WTC11 (cell line): ENCODE results near the gene CAPN2. TPM values are rescaled to one million over a fixed set of nuclear protein-coding genes. Genes with fewer than 3 reads are reported as not detected.

Source experiments
- ATAC-seq: fragments of 200-7000 bp; cut with Tn5 transposase; 2 replicates; pipeline ENCODE4 v1.10.0; 2021; ENCODE audit warnings: mild to moderate bottlenecking, moderate library complexity
- CTCF ChIA-PET: fragments of 300-600 bp; sonication (Branson Sonifier 250); formaldehyde crosslinking; loops from one replicate; lab custom pipeline; 2021; ENCODE audit warnings: antibody characterized with exemption; lab: Charles Lee
- POLR2A ChIA-PET: fragments of 350-600 bp; sonication (Branson Sonifier 250); formaldehyde crosslinking; loops from one replicate; lab custom pipeline; 2021; ENCODE audit warnings: antibody characterized with exemption; lab: Charles Lee
- DNase-seq: peaks from one replicate; pipeline ENCODE4 v3.0.0; 2021; ENCODE audit warnings: low spot score
- H3K27ac Mint-ChIP-seq: 2 replicates; pipeline ENCODE4 v1.8.0; 2021; ENCODE audit warnings: mixed read lengths
- H3K27me3 Mint-ChIP-seq: 2 replicates; pipeline ENCODE4 v1.8.0; 2021; ENCODE audit warnings: low read depth, mild to moderate bottlenecking, moderate library complexity, mixed read lengths
- H3K36me3 Mint-ChIP-seq: 2 replicates; pipeline ENCODE4 v1.8.0; 2021; ENCODE audit warnings: mixed read lengths
- H3K4me1 Mint-ChIP-seq: 2 replicates; pipeline ENCODE4 v1.8.0; 2022; ENCODE audit warnings: mixed read lengths
- H3K4me3 Mint-ChIP-seq: 2 replicates; pipeline ENCODE4 v1.8.0; 2021; ENCODE audit warnings: mild to moderate bottlenecking, moderate library complexity, mixed read lengths
- H3K9me3 Mint-ChIP-seq: 2 replicates; pipeline ENCODE4 v1.8.0; 2021; ENCODE audit warnings: mixed read lengths
- E2F5 ChIP-seq: sonication (generic); formaldehyde crosslinking; IDR thresholded peaks from 2 replicates; pipeline ENCODE4 v1.8.1; 2022; ENCODE audit warnings: mild to moderate bottlenecking, moderate library complexity, missing genetic modification reagents
- ELF4 ChIP-seq: sonication (generic); formaldehyde crosslinking; IDR thresholded peaks from 2 replicates; pipeline ENCODE4 v1.8.1; 2022; ENCODE audit warnings: low read depth, mild to moderate bottlenecking, moderate library complexity, missing genetic modification reagents
- MYBL2 ChIP-seq: sonication (generic); formaldehyde crosslinking; IDR thresholded peaks from 2 replicates; pipeline ENCODE4 v1.8.1; 2023; ENCODE audit warnings: mild to moderate bottlenecking, moderate library complexity, missing genetic modification reagents
- NFATC4 ChIP-seq: fragments of 250-450 bp; sonication (Bioruptor Pico); IDR thresholded peaks from 2 replicates; pipeline ENCODE4 v1.9.0; 2021; ENCODE audit warnings: mild to moderate bottlenecking
- NR2C2 ChIP-seq: sonication (generic); formaldehyde crosslinking; IDR thresholded peaks from 2 replicates; pipeline ENCODE4 v1.8.0; 2022; ENCODE audit warnings: mild to moderate bottlenecking, missing genetic modification reagents
- PRRX2 ChIP-seq: fragments of 250-450 bp; sonication (Bioruptor Pico); IDR thresholded peaks from 2 replicates; pipeline ENCODE4 v1.8.0; 2021; ENCODE audit warnings: mild to moderate bottlenecking
- RORB ChIP-seq: fragments of 250-450 bp; sonication (Bioruptor Pico); IDR thresholded peaks from 2 replicates; pipeline ENCODE4 v1.9.0; 2021; ENCODE audit warnings: mild to moderate bottlenecking
- SOX15 ChIP-seq: fragments of 250-450 bp; sonication (Bioruptor Pico); IDR thresholded peaks from 2 replicates; pipeline ENCODE4 v1.9.0; 2021; ENCODE audit warnings: mild to moderate bottlenecking
- ZMAT4 ChIP-seq: fragments of 250-450 bp; sonication (Bioruptor Pico); IDR thresholded peaks from 2 replicates; pipeline ENCODE4 v1.9.0; 2021; ENCODE audit warnings: mild to moderate bottlenecking
- ZNF423 ChIP-seq: fragments of 250-450 bp; sonication (Bioruptor Pico); IDR thresholded peaks from 2 replicates; pipeline ENCODE4 v2.1.2; 2022; ENCODE audit warnings: mild to moderate bottlenecking, moderate library complexity
- total RNA-seq: library from RNA; stranded (reverse); gene quantifications from 3 replicates; pipeline ENCODE4 v1.2.3, GENCODE V29; 2021
- TF ChIP-seq, protein P1 (sequence below): fragments of 250-450 bp; sonication (Bioruptor Pico); IDR thresholded peaks from 2 replicates; pipeline ENCODE4 v1.8.0; 2021; ENCODE audit warnings: mild to moderate bottlenecking
- TF ChIP-seq, protein P2 (sequence below): sonication (generic); formaldehyde crosslinking; IDR thresholded peaks from 2 replicates; pipeline ENCODE4 v1.8.0; 2023; ENCODE audit warnings: missing genetic modification reagents
- TF ChIP-seq, protein P3 (sequence below): sonication (generic); formaldehyde crosslinking; IDR thresholded peaks from 2 replicates; pipeline ENCODE4 v1.8.1; 2022; ENCODE audit warnings: low read depth, mild to moderate bottlenecking, moderate library complexity, missing genetic modification reagents, borderline replicate concordance
- TF ChIP-seq, protein P4 (sequence below): fragments of 250-450 bp; sonication (Bioruptor Pico); IDR thresholded peaks from 2 replicates; pipeline ENCODE4 v1.9.0; 2021; ENCODE audit warnings: moderate library complexity, mild to moderate bottlenecking, inconsistent platforms, borderline replicate concordance
- TF ChIP-seq, protein P5 (sequence below): fragments of 250-450 bp; sonication (Bioruptor Pico); conservative IDR thresholded peaks from 2 replicates; pipeline ENCODE4 v1.9.0; 2021; ENCODE audit warnings: mild to moderate bottlenecking
- TF ChIP-seq, protein P6 (sequence below): sonication (generic); formaldehyde crosslinking; IDR thresholded peaks from 2 replicates; pipeline ENCODE4 v1.8.1; 2023; ENCODE audit warnings: mild to moderate bottlenecking, missing genetic modification reagents, moderate library complexity
- TF ChIP-seq, protein P7 (sequence below): sonication (generic); formaldehyde crosslinking; IDR thresholded peaks from 2 replicates; pipeline ENCODE4 v1.8.1; 2023; ENCODE audit warnings: mild to moderate bottlenecking, missing genetic modification reagents

Gene CAPN2
- total RNA-seq, 1 experiment from 2014 or later, result 21.3 TPM

DNA sequence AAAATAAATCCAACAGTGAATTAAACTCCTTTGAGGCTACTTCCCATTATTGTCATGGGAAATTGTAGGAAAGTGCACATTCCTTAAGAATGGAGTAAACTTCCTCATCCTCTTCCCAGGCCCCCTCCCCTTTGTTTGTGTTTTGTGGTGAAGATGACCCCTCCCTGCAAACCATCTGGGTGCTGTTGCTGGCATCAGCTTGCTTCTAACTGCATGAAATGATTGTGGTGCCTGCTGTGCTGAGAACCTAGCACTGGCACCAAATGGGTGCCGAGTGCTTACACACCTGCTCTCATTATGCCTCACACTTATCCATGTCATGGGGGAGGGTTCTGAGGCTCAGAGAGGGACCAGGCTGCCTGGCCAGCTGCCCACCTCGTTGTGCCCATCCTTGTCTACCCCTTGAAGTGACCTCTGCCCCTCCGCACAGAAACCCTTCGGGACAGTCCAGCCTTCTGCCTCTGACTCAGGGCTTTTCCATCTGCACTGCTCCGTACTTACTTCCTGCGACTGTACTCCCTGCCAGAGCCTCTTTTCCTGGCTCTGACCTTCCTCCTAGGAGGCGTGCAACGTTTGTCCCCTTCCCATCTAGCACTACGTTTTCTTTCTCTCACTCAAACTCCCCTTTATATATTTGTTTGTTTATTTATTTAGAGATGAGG lies 30.6 kb downstream of the CAPN2 start:
- Mint-ChIP-seq H3K27ac (no peak overlapping the region), H3K9me3 (no peaks in the 10 kb centered on the region), H3K36me3 (peaks cover 3% of the 10 kb centered on the region; the same call in 1 of the 2 replicates), H3K4me3 (no peak overlapping the region), H3K4me1 (peaks cover 14% of the 10 kb centered on the region), H3K27me3 (peaks cover 17% of the 10 kb centered on the region)
- ATAC-seq (no peak), DNase-seq (no peak)
- ChIA-PET POLR2A (interaction anchor here (1.6 kb wide), 1 partner anchor 24 kb away, joined by 5 read pairs; no protein-coding TSS in a partner anchor), CTCF (no interaction called here)
- TF ChIP-seq, protein P1, sequence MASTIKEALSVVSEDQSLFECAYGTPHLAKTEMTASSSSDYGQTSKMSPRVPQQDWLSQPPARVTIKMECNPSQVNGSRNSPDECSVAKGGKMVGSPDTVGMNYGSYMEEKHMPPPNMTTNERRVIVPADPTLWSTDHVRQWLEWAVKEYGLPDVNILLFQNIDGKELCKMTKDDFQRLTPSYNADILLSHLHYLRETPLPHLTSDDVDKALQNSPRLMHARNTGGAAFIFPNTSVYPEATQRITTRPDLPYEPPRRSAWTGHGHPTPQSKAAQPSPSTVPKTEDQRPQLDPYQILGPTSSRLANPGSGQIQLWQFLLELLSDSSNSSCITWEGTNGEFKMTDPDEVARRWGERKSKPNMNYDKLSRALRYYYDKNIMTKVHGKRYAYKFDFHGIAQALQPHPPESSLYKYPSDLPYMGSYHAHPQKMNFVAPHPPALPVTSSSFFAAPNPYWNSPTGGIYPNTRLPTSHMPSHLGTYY (CRISPR knock-in tag), result no peak
- TF ChIP-seq, protein P2, sequence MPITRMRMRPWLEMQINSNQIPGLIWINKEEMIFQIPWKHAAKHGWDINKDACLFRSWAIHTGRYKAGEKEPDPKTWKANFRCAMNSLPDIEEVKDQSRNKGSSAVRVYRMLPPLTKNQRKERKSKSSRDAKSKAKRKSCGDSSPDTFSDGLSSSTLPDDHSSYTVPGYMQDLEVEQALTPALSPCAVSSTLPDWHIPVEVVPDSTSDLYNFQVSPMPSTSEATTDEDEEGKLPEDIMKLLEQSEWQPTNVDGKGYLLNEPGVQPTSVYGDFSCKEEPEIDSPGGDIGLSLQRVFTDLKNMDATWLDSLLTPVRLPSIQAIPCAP, result no peak
- TF ChIP-seq SOX15 (CRISPR knock-in tag) (no peak), ZMAT4 (no peak), RORB (CRISPR knock-in tag) (no peak), ZNF423 (CRISPR knock-in tag) (no peak), PRRX2 (CRISPR knock-in tag) (no peak), E2F5 (CRISPR knock-in tag) (no peak), NFATC4 (CRISPR knock-in tag) (no peak)
- TF ChIP-seq, protein P3, sequence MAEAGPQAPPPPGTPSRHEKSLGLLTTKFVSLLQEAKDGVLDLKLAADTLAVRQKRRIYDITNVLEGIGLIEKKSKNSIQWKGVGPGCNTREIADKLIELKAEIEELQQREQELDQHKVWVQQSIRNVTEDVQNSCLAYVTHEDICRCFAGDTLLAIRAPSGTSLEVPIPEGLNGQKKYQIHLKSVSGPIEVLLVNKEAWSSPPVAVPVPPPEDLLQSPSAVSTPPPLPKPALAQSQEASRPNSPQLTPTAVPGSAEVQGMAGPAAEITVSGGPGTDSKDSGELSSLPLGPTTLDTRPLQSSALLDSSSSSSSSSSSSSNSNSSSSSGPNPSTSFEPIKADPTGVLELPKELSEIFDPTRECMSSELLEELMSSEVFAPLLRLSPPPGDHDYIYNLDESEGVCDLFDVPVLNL (CRISPR knock-in tag), result no peak
- TF ChIP-seq, protein P4, sequence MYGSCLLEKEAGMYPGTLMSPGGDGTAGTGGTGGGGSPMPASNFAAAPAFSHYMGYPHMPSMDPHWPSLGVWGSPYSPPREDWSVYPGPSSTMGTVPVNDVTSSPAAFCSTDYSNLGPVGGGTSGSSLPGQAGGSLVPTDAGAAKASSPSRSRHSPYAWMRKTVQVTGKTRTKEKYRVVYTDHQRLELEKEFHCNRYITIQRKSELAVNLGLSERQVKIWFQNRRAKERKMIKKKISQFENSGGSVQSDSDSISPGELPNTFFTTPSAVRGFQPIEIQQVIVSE (CRISPR knock-in tag), result no peak
- TF ChIP-seq, protein P5, sequence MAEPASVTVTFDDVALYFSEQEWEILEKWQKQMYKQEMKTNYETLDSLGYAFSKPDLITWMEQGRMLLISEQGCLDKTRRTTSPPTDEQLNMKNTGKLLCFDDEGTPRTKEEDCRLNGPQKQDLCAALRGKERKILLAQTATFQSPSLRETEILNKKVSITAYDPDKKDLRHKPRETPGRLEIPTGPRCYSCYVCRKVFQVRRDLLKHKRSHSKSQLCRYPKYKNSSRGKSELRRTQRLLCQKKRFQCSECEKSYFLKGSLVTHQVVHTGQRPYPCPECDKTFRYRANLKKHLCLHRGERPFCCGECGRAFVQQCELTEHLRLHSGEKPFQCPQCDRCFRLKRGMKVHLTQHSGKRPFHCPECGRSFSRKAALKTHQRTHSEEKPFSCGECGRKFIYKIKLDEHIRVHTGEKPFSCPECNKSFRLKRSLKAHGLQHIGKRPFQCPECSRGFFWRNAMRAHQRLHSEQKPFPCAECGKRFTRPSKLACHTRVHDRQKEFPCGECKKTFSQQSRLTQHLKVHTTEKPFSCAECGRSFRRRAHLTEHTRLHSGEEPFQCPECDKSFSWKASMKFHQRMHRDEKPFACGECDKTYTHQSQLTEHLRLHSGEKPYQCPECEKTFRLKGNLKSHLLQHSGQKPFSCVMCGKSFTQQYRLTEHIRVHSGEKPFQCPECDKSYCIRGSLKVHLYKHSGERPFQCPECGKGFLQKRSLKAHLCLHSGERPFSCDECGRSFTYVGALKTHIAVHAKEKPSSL (CRISPR knock-in tag), result no peak
- TF ChIP-seq, protein P6, sequence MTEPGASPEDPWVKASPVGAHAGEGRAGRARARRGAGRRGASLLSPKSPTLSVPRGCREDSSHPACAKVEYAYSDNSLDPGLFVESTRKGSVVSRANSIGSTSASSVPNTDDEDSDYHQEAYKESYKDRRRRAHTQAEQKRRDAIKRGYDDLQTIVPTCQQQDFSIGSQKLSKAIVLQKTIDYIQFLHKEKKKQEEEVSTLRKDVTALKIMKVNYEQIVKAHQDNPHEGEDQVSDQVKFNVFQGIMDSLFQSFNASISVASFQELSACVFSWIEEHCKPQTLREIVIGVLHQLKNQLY (CRISPR knock-in tag), result no peak
- TF ChIP-seq, protein P7, sequence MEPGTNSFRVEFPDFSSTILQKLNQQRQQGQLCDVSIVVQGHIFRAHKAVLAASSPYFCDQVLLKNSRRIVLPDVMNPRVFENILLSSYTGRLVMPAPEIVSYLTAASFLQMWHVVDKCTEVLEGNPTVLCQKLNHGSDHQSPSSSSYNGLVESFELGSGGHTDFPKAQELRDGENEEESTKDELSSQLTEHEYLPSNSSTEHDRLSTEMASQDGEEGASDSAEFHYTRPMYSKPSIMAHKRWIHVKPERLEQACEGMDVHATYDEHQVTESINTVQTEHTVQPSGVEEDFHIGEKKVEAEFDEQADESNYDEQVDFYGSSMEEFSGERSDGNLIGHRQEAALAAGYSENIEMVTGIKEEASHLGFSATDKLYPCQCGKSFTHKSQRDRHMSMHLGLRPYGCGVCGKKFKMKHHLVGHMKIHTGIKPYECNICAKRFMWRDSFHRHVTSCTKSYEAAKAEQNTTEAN (CRISPR knock-in tag), result no peak

DNA sequence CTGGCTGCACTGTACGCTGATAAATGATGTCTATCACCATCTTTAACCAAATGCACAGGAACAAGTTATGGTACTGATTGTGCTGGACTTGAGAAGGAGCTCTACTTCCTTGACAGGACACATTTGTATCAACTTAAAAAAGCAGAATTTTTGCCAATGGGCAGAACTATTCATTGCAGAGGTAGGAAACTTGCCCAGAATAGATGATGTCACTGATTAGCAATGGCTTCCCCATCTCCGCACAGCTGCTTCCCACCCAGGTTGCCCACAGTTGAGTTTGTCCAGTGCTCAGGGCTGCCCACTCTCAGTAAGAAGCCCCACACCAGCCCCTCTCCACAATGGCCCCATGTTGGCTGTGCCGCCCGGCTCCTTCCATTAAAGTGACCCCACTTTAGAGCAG lies 33.4 kb downstream of the CAPN2 start:
- Mint-ChIP-seq H3K27ac (no peak overlapping the region), H3K9me3 (no peaks in the 10 kb centered on the region), H3K36me3 (peaks cover 3% of the 10 kb centered on the region; the same call in 1 of the 2 replicates), H3K4me3 (no peak overlapping the region), H3K27me3 (peaks cover 30% of the 10 kb centered on the region), H3K4me1 (peaks cover 5% of the 10 kb centered on the region; the same call in 1 of the 2 replicates)
- ChIA-PET POLR2A (no interaction called here), CTCF (interaction anchor here (1.4 kb wide), 1 partner anchor 189 kb away, joined by 3 read pairs; no protein-coding TSS in a partner anchor)
- DNase-seq (no peak), ATAC-seq (no peak)
- TF ChIP-seq MYBL2 (CRISPR knock-in tag) (no peak), ELF4 (CRISPR knock-in tag) (no peak), NR2C2 (CRISPR knock-in tag) (no peak)
- TF ChIP-seq, protein P6 (CRISPR knock-in tag), result no peak
